ENCODE results near the gene MICU2. TPM values are rescaled to one million over a fixed set of nuclear protein-coding genes. Genes with fewer than 3 reads are reported as not detected.

The MICU2 gene
- total and polyA plus RNA-seq, 11 donors, result 50.4 to 144 (median 59.8) TPM

- no peak overlapping the region for H3K27ac ChIP-seq
- H3K36me3 ChIP-seq, result peaks cover 0 to 7% (median 0%) of the 10 kb centered on the region in 9 donors
- no peaks in the 10 kb centered on the region for H3K9me3 ChIP-seq
- peaks cover 0 to 8% (median 0%) of the 10 kb centered on the region in 12 donors for H3K4me1 ChIP-seq
- no peak overlapping the region for H3K4me3 ChIP-seq
- intact Hi-C loops (cut with DNase I), result no loop called here
- WGBS, 4 donors, result 93 to 98% (median 96%) methylated on average over 2 of the region's 2 CpGs
- ATAC-seq (no peak), DNase-seq (no peak)
- TF ChIP-seq POLR2A (IDR thresholded peaks at IDR 0.05), result no peak
- TF ChIP-seq CTCF (IDR thresholded peaks at IDR 0.05), result no peak
- no peaks in the 10 kb centered on the region for H3K27me3 ChIP-seq
Observed at GRCh38 chr13:21550918-21551317, 53.1 kb downstream of the MICU2 start.

- no peaks in the 10 kb centered on the region for H3K9me3 ChIP-seq
- ATAC-seq, result no peak
- H3K27ac ChIP-seq, result no peak overlapping the region
- no peak overlapping the region for H3K4me3 ChIP-seq
- H3K36me3 ChIP-seq, result peaks cover 0 to 13% (median 0%) of the 10 kb centered on the region in 9 donors
- no peaks in the 10 kb centered on the region for H3K27me3 ChIP-seq
- WGBS, 4 donors, result 88 to 95% (median 92%) methylated on average over 2 of the region's 2 CpGs
- TF ChIP-seq POLR2A (IDR thresholded peaks at IDR 0.05) (no peak), CTCF (IDR thresholded peaks at IDR 0.05) (no peak)
- peaks cover 0 to 8% (median 0%) of the 10 kb centered on the region in 12 donors for H3K4me1 ChIP-seq
- no peak for DNase-seq
- intact Hi-C loops (cut with DNase I), result loop anchor here in 1 of 10 donors (10.0 kb wide), 1 partner anchor 55 kb away; the partner anchor contains the start of gene MICU2
Observed at GRCh38 chr13:21549633-21550032, 54.3 kb downstream of the MICU2 start.

- Histone ChIP-seq H3K4me3 (no peak overlapping the region), H3K27ac (no peak overlapping the region), H3K36me3 (peaks cover 0 to 13% (median 0%) of the 10 kb centered on the region in 9 donors), H3K9me3 (no peaks in the 10 kb centered on the region), H3K4me1 (peaks cover 0 to 8% (median 0%) of the 10 kb centered on the region in 12 donors), H3K27me3 (no peaks in the 10 kb centered on the region)
- ATAC-seq (no peak), DNase-seq (no peak)
- intact Hi-C loops (cut with DNase I), result loop anchor here in 1 of 10 donors (10.0 kb wide), 1 partner anchor 56 kb away; the partner anchor contains the start of gene MICU2
- TF ChIP-seq CTCF (IDR thresholded peaks at IDR 0.05) (no peak), POLR2A (IDR thresholded peaks at IDR 0.05) (no peak)
- WGBS, 4 donors, result 89 to 94% (median 93%) methylated on average over 5 of the region's 5 CpGs
Observed at GRCh38 chr13:21548577-21548976, 55.4 kb downstream of the MICU2 start.

- 82 to 94% (median 92%) methylated on average over 1 of the region's 1 CpG for WGBS, 4 donors
Observed at GRCh38 chr13:21546372-21546771, 57.6 kb downstream of the MICU2 start.

More at GRCh38 chr13:21546372-21546771, 57.6 kb downstream of the MICU2 start:
- DNase-seq, result no peak
- intact Hi-C loops (cut with DNase I), result loop anchor here in 1 of 10 donors (10.0 kb wide), 1 partner anchor 58 kb away; the partner anchor contains the start of gene MICU2
- H3K27me3 ChIP-seq, result no peaks in the 10 kb centered on the region
- peak in 1 of 4 donors; percentile 34 for ATAC-seq
- H3K27ac ChIP-seq, result no peak overlapping the region
- H3K4me3 ChIP-seq, result no peak overlapping the region
- peaks cover 0 to 26% (median 3%) of the 10 kb centered on the region in 12 donors for H3K4me1 ChIP-seq
- TF ChIP-seq CTCF (IDR thresholded peaks at IDR 0.05) (no peak), POLR2A (IDR thresholded peaks at IDR 0.05) (no peak)
- peaks cover 0 to 13% (median 0%) of the 10 kb centered on the region in 9 donors for H3K36me3 ChIP-seq
- H3K9me3 ChIP-seq, result no peaks in the 10 kb centered on the region

Data from heart left ventricle (tissue), 16 donors.